Ectodermal cell (in vitro differentiated cells): ENCODE results near the gene MAGEC3. TPM values are rescaled to one million over a fixed set of nuclear protein-coding genes. Genes with fewer than 3 reads are reported as not detected.
"Not testable (repeated sequence)": the region's sequence is repeated elsewhere in the genome, so short reads cannot be mapped to it uniquely, and the experiment has no call there.

Experiments
- H3K27ac ChIP-seq: 2 replicates; pipeline ENCODE4 v1.7.0; 2013; ENCODE audit warnings: mild to moderate bottlenecking, low read depth, low read length; ENCODE audit not compliant: insufficient read depth, poor library complexity, severe bottlenecking
- H3K27me3 ChIP-seq: 2 replicates; pipeline ENCODE4 v1.7.0; 2013; ENCODE audit warnings: mild to moderate bottlenecking, low read length; ENCODE audit not compliant: insufficient read depth, control insufficient read depth, poor library complexity, severe bottlenecking
- H3K36me3 ChIP-seq: one replicate; pipeline ENCODE4 v1.7.0; 2013; ENCODE audit warnings: low read length; ENCODE audit not compliant: control insufficient read depth, insufficient read depth
- H3K4me1 ChIP-seq: one replicate; pipeline ENCODE4 v1.7.0; 2013; ENCODE audit warnings: low read length; ENCODE audit not compliant: control insufficient read depth, insufficient read depth
- H3K4me3 ChIP-seq: 2 replicates; pipeline ENCODE4 v1.7.0; 2013; ENCODE audit warnings: low read depth, low read length, control low read depth; ENCODE audit not compliant: insufficient read depth
- H3K9me3 ChIP-seq: 2 replicates; pipeline ENCODE4 v1.7.0; 2013; ENCODE audit warnings: mild to moderate bottlenecking, low read length, moderate library complexity; ENCODE audit not compliant: control insufficient read depth
- WGBS, 2 experiments: methylation state at CpG; one replicate each; pipeline ENCODE4 v1.1.7; 2013; ENCODE audit warnings: missing lambda C conversion rate in 2 of 2; 5-methylcytosine and 5-hydroxymethylcytosine counted together
- polyA plus RNA-seq, 4 experiments: library from polyadenylated mRNA; stranded (reverse); fragments of 50-300 nt; gene quantifications; one replicate each; pipeline ENCODE4 v1.2.3, GENCODE V29; 2013

Gene MAGEC3, protein sequence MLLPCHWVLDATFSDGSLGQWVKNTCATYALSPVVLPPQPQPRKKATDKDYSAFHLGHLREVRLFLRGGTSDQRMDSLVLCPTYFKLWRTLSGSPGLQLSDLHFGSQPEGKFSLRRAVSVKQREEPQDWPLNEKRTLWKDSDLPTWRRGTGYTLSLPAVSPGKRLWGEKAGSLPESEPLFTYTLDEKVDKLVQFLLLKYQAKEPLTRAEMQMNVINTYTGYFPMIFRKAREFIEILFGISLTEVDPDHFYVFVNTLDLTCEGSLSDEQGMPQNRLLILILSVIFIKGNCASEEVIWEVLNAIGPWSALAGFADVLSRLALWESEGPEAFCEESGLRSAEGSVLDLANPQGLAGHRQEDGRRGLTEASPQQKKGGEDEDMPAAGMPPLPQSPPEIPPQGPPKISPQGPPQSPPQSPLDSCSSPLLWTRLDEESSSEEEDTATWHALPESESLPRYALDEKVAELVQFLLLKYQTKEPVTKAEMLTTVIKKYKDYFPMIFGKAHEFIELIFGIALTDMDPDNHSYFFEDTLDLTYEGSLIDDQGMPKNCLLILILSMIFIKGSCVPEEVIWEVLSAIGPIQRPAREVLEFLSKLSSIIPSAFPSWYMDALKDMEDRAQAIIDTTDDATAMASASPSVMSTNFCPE
- polyA plus RNA-seq (2013, experiment 1 of 4), result not detected
- polyA plus RNA-seq (2013, experiment 2 of 4), result not detected
- not detected for polyA plus RNA-seq (2013, experiment 3 of 4)
- polyA plus RNA-seq (2013, experiment 4 of 4), result not detected

DNA sequence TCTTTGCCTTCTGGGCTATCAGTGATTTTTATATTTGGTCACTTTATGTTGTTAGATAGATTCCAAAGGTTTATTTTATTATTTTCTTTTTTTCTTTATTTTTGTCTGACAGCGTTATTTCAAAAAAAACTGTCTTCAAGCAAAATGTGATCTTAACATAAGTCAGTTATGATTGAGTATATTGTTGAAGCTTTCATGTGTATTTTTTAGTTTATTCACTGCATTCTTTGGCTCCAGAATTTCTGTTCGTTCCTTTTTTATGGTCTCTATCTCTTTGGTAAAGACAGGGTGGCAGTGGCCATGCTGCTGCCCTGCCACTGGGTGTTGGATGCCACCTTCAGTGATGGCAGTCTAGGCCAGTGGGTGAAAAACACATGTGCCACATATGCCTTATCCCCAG is at the start of gene MAGEC3:
Gene MAGEC3, plus strand, starts transcription at position 301 of the 400 bp plus-strand sequence. Its CDS starts 0 bp downstream, at position 301.
- WGBS, 2 experiments, result 88 to 90% methylated on average over 1 to 2 of the region's 2 CpGs
- Histone ChIP-seq H3K4me1 (no peaks in the 10 kb centered on the region), H3K9me3 (no peaks in the 10 kb centered on the region)

GRCh38 chrX:141791856-141792255 is 46.3 kb upstream of the MAGEC3 start:
- Histone ChIP-seq H3K4me3 (no peak overlapping the region), H3K36me3 (no peaks in the 10 kb centered on the region), H3K27ac (no peak overlapping the region), H3K9me3 (no peaks in the 10 kb centered on the region), H3K4me1 (no peaks in the 10 kb centered on the region), H3K27me3 (no peaks in the 10 kb centered on the region)
- WGBS, 2 experiments, result 75 to 86% methylated on average over 1 of the region's 2 CpGs

More for the DNA sequence above, at the start of gene MAGEC3:
- Histone ChIP-seq H3K27me3 (no peaks in the 10 kb centered on the region), H3K27ac (no peak within 1 kb of the TSS), H3K4me3 (no peak within 1 kb of the TSS), H3K36me3 (no peaks in the 10 kb centered on the region)

- WGBS, 2 experiments, result no CpG with 5 or more reads among the region's 1 CpG
- Histone ChIP-seq H3K9me3 (no peaks in the 10 kb centered on the region), H3K4me3 (no peak overlapping the region)
Observed at GRCh38 chrX:141811438-141811837, 26.7 kb upstream of the MAGEC3 start.

DNA sequence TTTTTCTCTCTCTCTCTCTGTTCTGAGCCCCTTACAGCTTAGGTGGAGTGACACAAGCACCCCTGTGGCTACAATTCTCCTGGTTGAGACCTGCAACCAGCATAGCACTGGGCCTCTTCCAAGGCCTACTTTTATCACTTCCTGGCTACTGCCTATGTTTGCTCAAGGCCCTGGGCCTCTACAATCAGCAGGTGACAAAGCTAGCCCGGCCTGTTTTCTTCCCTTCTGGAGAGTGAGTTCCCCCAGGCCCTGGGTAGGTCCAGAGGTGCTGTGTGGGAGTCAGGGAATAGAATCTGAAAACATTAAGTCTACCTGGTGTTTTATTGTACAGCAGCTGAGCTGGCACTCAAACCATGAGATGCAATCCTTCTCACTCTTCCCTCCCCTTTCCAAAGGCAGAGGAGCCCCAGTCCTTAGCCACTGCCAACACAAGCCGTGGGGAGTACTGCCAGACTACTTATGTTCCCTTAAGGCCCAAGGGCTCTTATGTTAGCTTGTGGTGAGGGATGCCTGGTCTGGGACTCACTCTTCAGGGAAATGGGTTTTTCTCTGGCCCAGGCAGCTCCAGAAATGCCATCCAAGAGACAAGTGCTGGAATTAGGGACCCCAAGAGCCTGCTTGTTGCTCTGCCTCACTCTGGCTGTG is 23.8 kb upstream of the MAGEC3 start:
- no peak overlapping the region for H3K27ac ChIP-seq
- 79 to 94% methylated on average over 1 to 2 of the region's 2 CpGs for WGBS, 2 experiments

More at GRCh38 chrX:141811438-141811837, 26.7 kb upstream of the MAGEC3 start:
- Histone ChIP-seq H3K27ac (no peak overlapping the region), H3K4me1 (no peaks in the 10 kb centered on the region), H3K36me3 (no peaks in the 10 kb centered on the region), H3K27me3 (no peaks in the 10 kb centered on the region)

GRCh38 chrX:141815904-141816303 is 22.2 kb upstream of the MAGEC3 start:
- 94 to 100% methylated on average over 1 to 6 of the region's 6 CpGs for WGBS, 2 experiments
- Histone ChIP-seq H3K27me3 (no peaks in the 10 kb centered on the region), H3K4me1 (no peaks in the 10 kb centered on the region), H3K4me3 (no peak overlapping the region), H3K27ac (no peak overlapping the region), H3K9me3 (no peaks in the 10 kb centered on the region), H3K36me3 (no peaks in the 10 kb centered on the region)

More for the DNA sequence above, 23.8 kb upstream of the MAGEC3 start:
- H3K4me3 ChIP-seq, result no peak overlapping the region
- H3K36me3 ChIP-seq, result no peaks in the 10 kb centered on the region
- no peaks in the 10 kb centered on the region for H3K9me3 ChIP-seq
- H3K4me1 ChIP-seq, result no peaks in the 10 kb centered on the region
- no peaks in the 10 kb centered on the region for H3K27me3 ChIP-seq

DNA sequence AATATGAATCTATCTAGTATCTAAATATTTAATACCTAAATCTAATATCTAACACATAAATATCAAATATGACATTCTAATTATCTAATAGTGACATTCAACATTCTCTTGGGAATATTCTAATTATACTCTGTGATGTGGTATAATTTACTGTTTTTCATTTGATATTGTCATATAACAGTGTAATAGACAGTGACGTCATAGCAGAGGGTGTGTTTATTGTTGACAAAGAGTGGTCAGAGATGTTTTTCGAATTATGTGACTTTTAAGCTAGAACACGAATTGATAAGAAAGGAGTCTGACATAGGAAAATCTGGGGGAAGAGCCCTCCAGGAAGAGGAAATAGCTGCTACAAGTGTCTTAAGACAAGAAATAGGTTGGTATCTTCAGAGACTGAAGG is 5.9 kb upstream of the MAGEC3 start:
- H3K4me1 ChIP-seq, result no peaks in the 10 kb centered on the region
- no peaks in the 10 kb centered on the region for H3K27me3 ChIP-seq
- H3K9me3 ChIP-seq, result no peaks in the 10 kb centered on the region
- WGBS, 2 experiments, result 95 to 97% methylated on average over 3 of the region's 3 CpGs
- H3K27ac ChIP-seq, result no peak overlapping the region
- no peaks in the 10 kb centered on the region for H3K36me3 ChIP-seq
- no peak overlapping the region for H3K4me3 ChIP-seq

GRCh38 chrX:141839856-141840255 is 1.7 kb downstream of the MAGEC3 start:
- Histone ChIP-seq H3K36me3 (no peaks in the 10 kb centered on the region), H3K4me1 (no peaks in the 10 kb centered on the region), H3K9me3 (no peaks in the 10 kb centered on the region), H3K4me3 (no peak overlapping the region), H3K27me3 (no peaks in the 10 kb centered on the region), H3K27ac (no peak overlapping the region)
- 100% methylated on average over 2 of the region's 2 CpGs for WGBS, 2 experiments

- Histone ChIP-seq H3K36me3 (no peaks in the 10 kb centered on the region), H3K27ac (no peak overlapping the region), H3K4me1 (no peaks in the 10 kb centered on the region), H3K9me3 (no peaks in the 10 kb centered on the region), H3K4me3 (no peak overlapping the region), H3K27me3 (no peaks in the 10 kb centered on the region)
- WGBS, 2 experiments, result 85 to 88% methylated on average over 3 of the region's 3 CpGs
Observed at GRCh38 chrX:141857479-141857878, 19.4 kb downstream of the MAGEC3 start.

GRCh38 chrX:141879616-141880015 is 41.5 kb downstream of the MAGEC3 start:
- no peak overlapping the region for H3K4me3 ChIP-seq
- H3K27ac ChIP-seq, result no peak overlapping the region
- no peaks in the 10 kb centered on the region for H3K4me1 ChIP-seq
- 79 to 93% methylated on average over 5 of the region's 5 CpGs for WGBS, 2 experiments
- no peaks in the 10 kb centered on the region for H3K36me3 ChIP-seq
- H3K27me3 ChIP-seq, result no peaks in the 10 kb centered on the region
- H3K9me3 ChIP-seq, result no peaks in the 10 kb centered on the region

DNA sequence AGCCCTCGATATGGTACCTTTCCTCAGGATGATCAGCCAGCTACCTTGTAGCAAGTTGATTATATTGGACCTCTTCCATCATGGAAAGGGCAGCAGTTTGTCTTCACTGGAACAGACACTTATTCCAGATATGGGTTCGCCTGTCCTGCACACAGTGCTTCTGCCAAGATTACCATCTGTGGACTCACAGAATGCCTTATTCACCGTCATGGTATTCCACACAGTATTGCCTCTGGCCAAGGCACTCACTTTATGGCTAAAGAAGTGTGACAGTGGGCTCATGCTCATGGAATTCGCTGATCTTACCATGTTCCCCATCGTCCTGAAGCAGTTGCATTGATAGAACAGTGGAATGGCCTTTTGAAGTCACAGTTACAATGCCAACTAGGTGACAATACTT is 50.7 kb downstream of the MAGEC3 start:
- not testable (repeated sequence) for H3K4me3 ChIP-seq, H3K36me3 ChIP-seq, H3K4me1 ChIP-seq, H3K27ac ChIP-seq, H3K9me3 ChIP-seq, H3K27me3 ChIP-seq
- WGBS, 2 experiments, result 90 to 94% methylated on average over 5 of the region's 5 CpGs
